H9 (cell line): ENCODE measurements around the gene CSMD2. TPM values are rescaled to one million over a fixed set of nuclear protein-coding genes. Genes with fewer than 3 reads are reported as not detected.

Source experiments
- DNase-seq: peaks from one replicate; pipeline ENCODE4 v3.0.0-alpha.2; 2017
- H2AFZ ChIP-seq: one replicate; pipeline ENCODE4 v1.6.1; 2013; ENCODE audit warnings: mild to moderate bottlenecking, low read length, control low read depth, moderate library complexity
- H2AK5ac ChIP-seq: 2 replicates; pipeline ENCODE4 v1.6.1; 2013; ENCODE audit warnings: low read length, control low read depth, mixed read lengths; ENCODE audit not compliant: insufficient read length
- H2BK120ac ChIP-seq: one replicate; pipeline ENCODE4 v1.6.1; 2013; ENCODE audit warnings: low read depth, mild to moderate bottlenecking, low read length, control low read depth, inconsistent platforms; ENCODE audit not compliant: poor library complexity, severe bottlenecking
- H2BK12ac ChIP-seq: 2 replicates; pipeline ENCODE4 v1.6.1; 2013; ENCODE audit warnings: low read length, control low read depth, mixed read lengths, low read depth; ENCODE audit not compliant: insufficient read length
- H2BK15ac ChIP-seq: 2 replicates; pipeline ENCODE4 v1.6.1; 2013; ENCODE audit warnings: low read depth, low read length, control low read depth
- H2BK20ac ChIP-seq: one replicate; pipeline ENCODE4 v1.6.1; 2013; ENCODE audit warnings: low read depth, mild to moderate bottlenecking, low read length, control low read depth, inconsistent platforms; ENCODE audit not compliant: poor library complexity, severe bottlenecking
- H2BK5ac ChIP-seq: 2 replicates; pipeline ENCODE4 v1.6.1; 2013; ENCODE audit warnings: low read length, control low read depth, mixed read lengths; ENCODE audit not compliant: insufficient read length
- H3K14ac ChIP-seq: 2 replicates; pipeline ENCODE4 v1.6.1; 2013; ENCODE audit warnings: low read length, control low read depth; ENCODE audit not compliant: insufficient read depth
- H3K18ac ChIP-seq: 2 replicates; pipeline ENCODE4 v1.6.1; 2013; ENCODE audit warnings: low read depth, mild to moderate bottlenecking, mixed read lengths, low read length, control low read depth; ENCODE audit not compliant: insufficient read length
- H3K23ac ChIP-seq: 2 replicates; pipeline ENCODE4 v1.6.1; 2013; ENCODE audit warnings: low read length, control low read depth, mixed read lengths, low read depth; ENCODE audit not compliant: insufficient read length
- H3K23me2 ChIP-seq: 2 replicates; pipeline ENCODE4 v1.6.1; 2013; ENCODE audit warnings: low read depth, mild to moderate bottlenecking, mixed read lengths, low read length, control low read depth; ENCODE audit not compliant: insufficient read length, poor library complexity, severe bottlenecking
- H3K27ac ChIP-seq: 2 replicates; pipeline ENCODE4 v1.5.1; 2013; ENCODE audit warnings: low read length, control low read depth, mixed read lengths, low read depth; ENCODE audit not compliant: insufficient read length
- H3K27me3 ChIP-seq: 2 replicates; pipeline ENCODE4 v1.6.1; 2013; ENCODE audit warnings: low read length, control low read depth, inconsistent platforms; ENCODE audit not compliant: insufficient read depth
- H3K4ac ChIP-seq: 2 replicates; pipeline ENCODE4 v1.6.1; 2013; ENCODE audit warnings: low read depth, mild to moderate bottlenecking, control low read depth, inconsistent platforms, low read length, moderate library complexity
- H3K4me1 ChIP-seq: 2 replicates; pipeline ENCODE4 v1.6.1; 2013; ENCODE audit warnings: low read length, control low read depth, inconsistent platforms; ENCODE audit not compliant: insufficient read depth
- H3K4me2 ChIP-seq: 2 replicates; pipeline ENCODE4 v1.6.1; 2013; ENCODE audit warnings: low read length, control low read depth, mixed read lengths; ENCODE audit not compliant: insufficient read length, insufficient read depth
- H3K56ac ChIP-seq: 2 replicates; pipeline ENCODE4 v1.6.1; 2013; ENCODE audit warnings: low read depth, mild to moderate bottlenecking, mixed read lengths, low read length, control low read depth; ENCODE audit not compliant: insufficient read length
- H3K79me1 ChIP-seq: 2 replicates; pipeline ENCODE4 v1.6.1; 2013; ENCODE audit warnings: low read depth, mild to moderate bottlenecking, moderate library complexity, low read length, control low read depth, inconsistent platforms; ENCODE audit not compliant: insufficient read depth, poor library complexity, severe bottlenecking
- H3K79me2 ChIP-seq: 2 replicates; pipeline ENCODE4 v1.6.1; 2013; ENCODE audit warnings: low read length, control low read depth, inconsistent platforms; ENCODE audit not compliant: insufficient read depth
- H3K9ac ChIP-seq: 2 replicates; pipeline ENCODE4 v1.6.1; 2013; ENCODE audit warnings: low read length, control low read depth, mixed read lengths; ENCODE audit not compliant: insufficient read length; ENCODE audit errors: extremely low read depth
- H3K9me3 ChIP-seq: one replicate; pipeline ENCODE4 v1.6.1; 2013; ENCODE audit warnings: low read depth, low read length, inconsistent platforms; ENCODE audit not compliant: control insufficient read depth
- H3T11ph ChIP-seq: one replicate; pipeline ENCODE4 v1.6.1; 2013; ENCODE audit warnings: mild to moderate bottlenecking, low read length, control low read depth, inconsistent platforms
- H4K20me1 ChIP-seq: one replicate; pipeline ENCODE4 v1.6.1; 2013; ENCODE audit not compliant: control insufficient read depth, insufficient read length, insufficient read depth
- H4K5ac ChIP-seq: 2 replicates; pipeline ENCODE4 v1.6.1; 2013; ENCODE audit warnings: low read depth, mild to moderate bottlenecking, mixed read lengths, low read length, control low read depth; ENCODE audit not compliant: insufficient read length
- H4K8ac ChIP-seq: replicated peaks from 2 replicates; pipeline ENCODE4 v1.6.1; 2013; ENCODE audit warnings: low read length, control low read depth, mixed read lengths, low read depth; ENCODE audit not compliant: insufficient read length
- H4K91ac ChIP-seq: 2 replicates; pipeline ENCODE4 v1.6.1; 2013; ENCODE audit warnings: low read depth, mild to moderate bottlenecking, moderate library complexity, mixed read lengths, low read length, control low read depth; ENCODE audit not compliant: insufficient read length
- H3K27ac Mint-ChIP-seq, 3 experiments: 2 replicates in 2 of 3; 3 replicates in 1 of 3; pipeline ENCODE4 v1.8.0; 2020 to 2021; ENCODE audit warnings: mixed read lengths in 3 of 3, mild to moderate bottlenecking in 1 of 3, moderate library complexity in 1 of 3
- H3K27me3 Mint-ChIP-seq: 2 replicates; pipeline ENCODE4 v1.8.0; 2021; ENCODE audit warnings: low read depth, mild to moderate bottlenecking, moderate library complexity, mixed read lengths
- H3K36me3 Mint-ChIP-seq, 3 experiments: 2 replicates in 2 of 3; 3 replicates in 1 of 3; pipeline ENCODE4 v1.8.0; 2020 to 2021; ENCODE audit warnings: low read depth in 3 of 3, mixed read lengths in 3 of 3; ENCODE audit not compliant: insufficient read depth in 1 of 3
- H3K4me1 Mint-ChIP-seq, 2 experiments: 2 replicates each; pipeline ENCODE4 v1.8.0; 2020; ENCODE audit warnings: mixed read lengths in 2 of 2
- H3K4me3 Mint-ChIP-seq, 2 experiments: 2 replicates in 1 of 2; 3 replicates in 1 of 2; pipeline ENCODE4 v1.8.0; 2020 to 2021; ENCODE audit warnings: mild to moderate bottlenecking in 2 of 2, mixed read lengths in 2 of 2, moderate library complexity in 1 of 2
- H3K9me3 Mint-ChIP-seq, 2 experiments: 2 replicates in 1 of 2; 3 replicates in 1 of 2; pipeline ENCODE4 v1.8.0; 2020; ENCODE audit warnings: mild to moderate bottlenecking in 2 of 2, mixed read lengths in 2 of 2, moderate library complexity in 1 of 2
- CTCF ChIP-seq: fragments of 200-600 bp; sonication (generic); conservative IDR thresholded peaks from 3 replicates; pipeline ENCODE4 v1.8.0; 2021; ENCODE audit warnings: antibody characterized with exemption, mild to moderate bottlenecking
- WGBS: extraction: QIAGEN DNeasy Blood & Tissue Kit; methylation state at CpG from one replicate; pipeline ENCODE4 v1.1.7; 2013; ENCODE audit warnings: missing lambda C conversion rate, low lambda C conversion rate, mixed read lengths; ENCODE audit not compliant: insufficient read length; ENCODE audit errors: extremely low coverage; 5-methylcytosine and 5-hydroxymethylcytosine counted together
- total RNA-seq: library from RNA; stranded (reverse); gene quantifications from 2 replicates; pipeline ENCODE4 v1.2.1, GENCODE V29; 2021

Gene CSMD2
- total RNA-seq, 1 experiment from 2014 or later, result 6.4 TPM

- H3K4me3 Mint-ChIP-seq, result no peak overlapping the region
- no peaks in the 10 kb centered on the region; a peak in 1 of 4 replicates for H3K4me1 Mint-ChIP-seq
- Histone ChIP-seq H3T11ph (no peak overlapping the region), H3K79me2 (no peaks in the 10 kb centered on the region), H3K4me1 (no peaks in the 10 kb centered on the region), H3K23me2 (no peaks in the 10 kb centered on the region), H4K8ac (no peak overlapping the region), H3K18ac (no peak overlapping the region), H2BK12ac (no peak overlapping the region), H4K20me1 (no peaks in the 10 kb centered on the region), H2AK5ac (no peak overlapping the region), H2BK15ac (no peak overlapping the region), H3K79me1 (no peaks in the 10 kb centered on the region), H2AFZ (no peak overlapping the region), H3K4ac (no peak overlapping the region), H3K14ac (no peak overlapping the region), H2BK5ac (no peak overlapping the region), H3K56ac (no peak overlapping the region), H2BK20ac (no peak overlapping the region), H3K9ac (no peak overlapping the region), H4K91ac (no peak overlapping the region), H4K5ac (no peak overlapping the region), H3K27me3 (no peaks in the 10 kb centered on the region), H3K27ac (no peak overlapping the region), H3K23ac (no peak overlapping the region), H3K4me2 (no peak overlapping the region), H2BK120ac (no peak overlapping the region), H3K9me3 (no peaks in the 10 kb centered on the region)
- no peaks in the 10 kb centered on the region for H3K27me3 Mint-ChIP-seq
- TF ChIP-seq CTCF, result no peak
- peaks cover 4 to 13% (median 6%) of the 10 kb centered on the region in 3 experiments for H3K36me3 Mint-ChIP-seq
- no CpG with 5 or more reads among the region's 2 CpGs for WGBS
- DNase-seq, result no peak
- H3K9me3 Mint-ChIP-seq, result no peaks in the 10 kb centered on the region
- H3K27ac Mint-ChIP-seq, result no peak overlapping the region
These were observed 237.3 kb downstream of the CSMD2 start for GRCh38 chr1:33927721-33928120.
